Kidney (tissue), 14 donors: ENCODE measurements around the gene RPL39L. TPM values are rescaled to one million over a fixed set of nuclear protein-coding genes. Genes with fewer than 3 reads are reported as not detected.

Experiments
- DNase-seq, 5 donors: peaks; one replicate each; pipeline ENCODE4 v3.0.0-alpha.2; 2013 to 2020
- FAIRE-seq: peaks from 2 replicates; lab custom pipeline; 2012; peaks lifted over from hg19 to GRCh38; lab: Jason Lieb, UNC
- H3K27ac ChIP-seq, 2 donors: one replicate each; pipeline ENCODE4 v1.7.0; 2013; ENCODE audit warnings: low read depth in 2 of 2, low read length in 2 of 2, inconsistent platforms in 1 of 2
- H3K27me3 ChIP-seq: one replicate; pipeline ENCODE4 v1.7.1; 2013; ENCODE audit warnings: low read length, inconsistent platforms; ENCODE audit not compliant: control insufficient read depth, insufficient read depth
- H3K36me3 ChIP-seq, 3 donors: one replicate each; pipeline versions ENCODE4 v1.7.0 to v1.7.1; 2013; ENCODE audit warnings: low read length in 3 of 3, control low read depth in 1 of 3, inconsistent platforms in 1 of 3; ENCODE audit not compliant: insufficient read depth in 3 of 3, control insufficient read depth in 2 of 3
- H3K4me1 ChIP-seq, 3 donors: one replicate each; pipeline versions ENCODE4 v1.7.0 to v1.7.1; 2013; ENCODE audit warnings: low read length in 3 of 3, inconsistent platforms in 1 of 3, low read depth in 1 of 3; ENCODE audit not compliant: control insufficient read depth in 2 of 3, insufficient read depth in 2 of 3
- H3K4me3 ChIP-seq, 3 donors: one replicate each; pipeline versions ENCODE4 v1.7.0 to v1.8.1; 2013; ENCODE audit warnings: low read length in 3 of 3, control low read depth in 1 of 3, inconsistent platforms in 1 of 3
- H3K9ac ChIP-seq, 3 donors: one replicate each; pipeline versions ENCODE4 v1.7.0 to v1.7.1; 2013; ENCODE audit warnings: low read length in 3 of 3, control low read depth in 1 of 3, inconsistent platforms in 1 of 3
- H3K9me3 ChIP-seq, 3 donors: one replicate each; pipeline versions ENCODE4 v1.7.0 to v1.7.1; 2013; ENCODE audit warnings: low read length in 3 of 3, control low read depth in 1 of 3, inconsistent platforms in 1 of 3; ENCODE audit not compliant: control insufficient read depth in 2 of 3, insufficient read depth in 1 of 3
- intact Hi-C: fragments of 100-400 bp; cut with DNase I; formaldehyde crosslinking; loops from one replicate; pipeline ENCODE4 v1.11.1; 2022
- polyA plus RNA-seq: library from polyadenylated mRNA; stranded (reverse); fragments of 350-450 nt; fragmentation: Illumina TruSeq; extraction: RNeasy Lipid Tissue Mini Kit (QIAGEN cat#74804); gene quantifications from one replicate; pipeline ENCODE4 v1.2.3, GENCODE V29; 2014; ENCODE audit warnings: low read depth, low replicate concordance; ENCODE audit not compliant: insufficient read depth
- total RNA-seq: library from RNA; stranded (reverse); fragmentation: NEBNext Ultra II Directional; extraction: Animal tissue kit (Norgen Biotek cat#: 25700); gene quantifications from one replicate; pipeline ENCODE4 v1.2.1, GENCODE V29; 2021
- TF ChIP-seq, protein P1 (sequence below): IDR thresholded peaks from 3 replicates; pipeline ENCODE4 v1.5.1; 2012; ENCODE audit warnings: mild to moderate bottlenecking, moderate library complexity, borderline replicate concordance; ENCODE audit not compliant: insufficient read depth; ENCODE audit errors: extremely low read depth
- donor health status: control.
- donor health status: control.
- donor health status: control.
- donor health status: control.
- donor health status: control.
- donor health status: DM: yes; HTN: yes; CAD: no.
- donor health status: Normal renal cell carcinoma (clear cell type).

The RPL39L gene
- total and polyA plus RNA-seq, 2 donors from 2014 or later, result 5.7 to 10.9 TPM

DNA sequence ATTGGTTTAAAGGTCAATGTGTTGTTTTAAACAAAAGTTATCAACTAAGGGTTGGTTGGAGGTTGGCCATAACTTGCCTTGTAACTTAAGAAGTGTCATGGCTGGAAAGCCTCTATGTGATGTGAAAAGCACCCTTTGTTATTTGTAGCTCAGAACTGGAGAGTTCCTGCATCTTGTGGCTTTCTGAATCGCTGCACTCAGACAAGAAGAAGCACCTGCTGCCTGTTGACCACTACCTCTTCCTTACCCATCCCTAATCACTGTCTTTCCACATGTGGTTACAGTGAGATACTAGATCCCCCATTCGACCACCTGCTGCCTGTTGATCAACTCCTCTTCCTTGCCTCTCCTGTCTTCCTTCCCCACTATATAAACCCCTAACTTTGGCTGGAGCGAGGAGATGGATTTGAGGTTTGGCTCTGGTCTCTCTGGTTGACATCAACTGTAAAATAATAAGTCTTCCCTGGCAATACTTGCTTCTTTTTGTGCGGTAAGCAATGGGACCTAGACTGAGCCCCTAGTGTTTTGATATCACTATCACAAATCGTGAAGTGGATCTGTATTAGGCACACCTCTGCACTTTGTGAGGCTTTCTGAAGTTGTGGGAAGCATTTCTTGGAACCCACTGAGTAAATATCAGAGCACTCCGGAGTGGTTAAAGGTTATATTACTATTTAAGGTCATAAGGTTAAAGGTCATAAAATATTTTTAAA, 13.8 kb downstream of the RPL39L start:
- FAIRE-seq, result no peak
- H3K4me3 ChIP-seq, result no peak overlapping the region

GRCh38 chr3:187122261-187122660, 17.0 kb downstream of the RPL39L start:
- FAIRE-seq (no peak), DNase-seq (no peak)
- Histone ChIP-seq H3K36me3 (no peaks in the 10 kb centered on the region), H3K4me3 (no peak overlapping the region), H3K27me3 (no peaks in the 10 kb centered on the region), H3K4me1 (no peaks in the 10 kb centered on the region), H3K9ac (no peak overlapping the region), H3K27ac (no peak overlapping the region), H3K9me3 (no peaks in the 10 kb centered on the region)
- intact Hi-C loops, result no loop called here
- TF ChIP-seq, protein P1, sequence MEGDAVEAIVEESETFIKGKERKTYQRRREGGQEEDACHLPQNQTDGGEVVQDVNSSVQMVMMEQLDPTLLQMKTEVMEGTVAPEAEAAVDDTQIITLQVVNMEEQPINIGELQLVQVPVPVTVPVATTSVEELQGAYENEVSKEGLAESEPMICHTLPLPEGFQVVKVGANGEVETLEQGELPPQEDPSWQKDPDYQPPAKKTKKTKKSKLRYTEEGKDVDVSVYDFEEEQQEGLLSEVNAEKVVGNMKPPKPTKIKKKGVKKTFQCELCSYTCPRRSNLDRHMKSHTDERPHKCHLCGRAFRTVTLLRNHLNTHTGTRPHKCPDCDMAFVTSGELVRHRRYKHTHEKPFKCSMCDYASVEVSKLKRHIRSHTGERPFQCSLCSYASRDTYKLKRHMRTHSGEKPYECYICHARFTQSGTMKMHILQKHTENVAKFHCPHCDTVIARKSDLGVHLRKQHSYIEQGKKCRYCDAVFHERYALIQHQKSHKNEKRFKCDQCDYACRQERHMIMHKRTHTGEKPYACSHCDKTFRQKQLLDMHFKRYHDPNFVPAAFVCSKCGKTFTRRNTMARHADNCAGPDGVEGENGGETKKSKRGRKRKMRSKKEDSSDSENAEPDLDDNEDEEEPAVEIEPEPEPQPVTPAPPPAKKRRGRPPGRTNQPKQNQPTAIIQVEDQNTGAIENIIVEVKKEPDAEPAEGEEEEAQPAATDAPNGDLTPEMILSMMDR, result no peak

More for the DNA sequence above, 13.8 kb downstream of the RPL39L start:
- Histone ChIP-seq H3K36me3 (no peaks in the 10 kb centered on the region), H3K4me1 (no peaks in the 10 kb centered on the region), H3K27ac (no peak overlapping the region), H3K9ac (no peak overlapping the region), H3K9me3 (no peaks in the 10 kb centered on the region), H3K27me3 (no peaks in the 10 kb centered on the region)
- intact Hi-C loops, result no loop called here
- TF ChIP-seq, protein P1, result no peak
- DNase-seq, result no peak

- Histone ChIP-seq H3K9me3 (no peaks in the 10 kb centered on the region), H3K4me3 (no peak overlapping the region), H3K27ac (no peak overlapping the region), H3K36me3 (no peaks in the 10 kb centered on the region), H3K4me1 (no peaks in the 10 kb centered on the region), H3K27me3 (no peaks in the 10 kb centered on the region), H3K9ac (no peak overlapping the region)
- intact Hi-C loops, result no loop called here
- TF ChIP-seq, protein P1, result no peak
- DNase-seq (no peak), FAIRE-seq (no peak)
Observed at GRCh38 chr3:187120326-187120725, 19.0 kb downstream of the RPL39L start.
